Fibroblast of peridontal ligament (primary cell): ENCODE results near the gene NME9.

Experiments used
- DNase-seq: peaks from one replicate; pipeline ENCODE4 v3.0.0-alpha.2; 2010; ENCODE audit errors: extremely low read depth

The NME9 gene

DNA sequence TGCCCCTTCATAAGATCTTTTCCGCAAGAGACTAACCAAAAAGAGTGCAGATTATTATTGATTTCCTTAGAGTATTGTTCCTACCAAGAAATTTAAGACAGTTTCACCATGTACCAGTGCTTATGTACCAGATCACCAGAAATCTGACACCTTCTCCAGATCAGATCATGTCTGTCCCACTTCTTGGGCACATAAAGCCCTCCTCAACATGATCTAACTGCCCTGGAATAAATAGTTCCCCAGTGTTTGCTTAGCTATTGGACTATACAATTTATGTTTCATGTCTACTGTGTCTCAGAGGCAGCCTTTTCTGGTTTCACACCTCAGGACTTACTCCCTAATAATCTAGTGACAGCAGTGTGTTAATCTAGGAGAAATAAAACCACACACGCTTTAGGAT, 46.8 kb downstream of the NME9 start:
- no peak for DNase-seq

DNA sequence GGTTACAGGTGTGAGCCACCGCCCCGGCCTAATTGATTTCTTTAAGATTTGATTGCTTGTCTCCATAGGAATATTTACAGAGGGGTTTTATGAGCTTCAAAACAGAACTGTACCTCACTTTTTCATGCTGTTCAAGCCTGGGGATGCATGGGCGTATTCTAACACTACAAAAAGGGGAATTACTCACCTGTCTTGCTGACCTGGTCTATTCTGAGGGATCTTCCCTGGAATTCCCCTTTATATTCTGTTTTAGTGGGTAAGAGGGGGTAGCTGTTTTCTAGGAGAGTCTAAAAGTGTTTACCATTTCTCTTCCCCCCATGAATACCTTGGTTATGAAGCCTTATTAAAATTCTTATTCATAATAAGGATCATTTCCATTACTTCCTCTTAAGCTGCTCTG, 48.1 kb downstream of the NME9 start:
- DNase-seq, result no peak

DNA sequence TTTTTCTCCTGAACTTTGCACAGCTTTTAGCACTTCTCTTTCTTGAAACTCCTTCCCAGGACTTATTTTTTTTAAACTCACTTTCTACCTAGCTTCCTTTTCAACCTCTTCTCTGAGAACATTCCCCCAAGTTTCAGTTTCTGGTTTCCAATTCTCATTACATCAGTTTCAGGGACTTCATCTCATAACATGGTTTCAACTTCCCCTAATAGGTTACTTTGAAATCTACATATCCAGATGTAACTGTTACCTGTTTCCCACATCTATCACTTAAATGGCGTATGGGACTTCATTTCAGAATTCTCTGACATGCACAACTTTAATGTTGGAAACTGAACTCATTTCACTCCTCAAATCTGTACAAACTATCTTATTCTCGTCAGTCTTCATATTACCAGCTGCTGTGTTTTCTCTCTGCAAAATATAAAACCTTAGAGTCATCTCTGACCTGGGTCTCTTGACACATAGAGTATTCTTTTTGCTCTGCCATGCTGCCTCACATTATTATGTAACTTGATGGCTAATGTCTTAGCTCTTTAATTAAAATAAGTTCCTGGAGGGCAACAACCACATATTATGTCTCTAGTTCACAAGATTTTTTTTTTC, 58.4 kb downstream of the NME9 start:
- no peak for DNase-seq

DNA sequence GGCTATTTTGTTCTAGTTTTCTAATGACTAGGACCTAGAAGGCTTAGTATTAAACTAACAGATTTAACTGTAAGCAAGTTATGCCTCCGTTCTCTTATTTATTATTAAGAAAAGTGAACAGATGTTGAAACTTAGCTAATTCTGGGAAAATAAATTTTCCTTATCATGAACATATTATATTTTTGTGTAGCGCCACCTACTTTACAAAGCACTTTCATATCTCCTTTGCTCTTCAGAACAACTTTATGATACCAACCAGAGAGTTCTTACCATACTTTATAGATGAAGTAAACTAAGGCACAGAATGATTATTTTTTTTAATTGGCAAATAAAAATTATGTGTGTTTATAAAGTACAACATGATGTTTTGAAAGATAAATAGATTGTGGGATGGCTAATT, 59.4 kb downstream of the NME9 start:
- no peak for DNase-seq

DNA sequence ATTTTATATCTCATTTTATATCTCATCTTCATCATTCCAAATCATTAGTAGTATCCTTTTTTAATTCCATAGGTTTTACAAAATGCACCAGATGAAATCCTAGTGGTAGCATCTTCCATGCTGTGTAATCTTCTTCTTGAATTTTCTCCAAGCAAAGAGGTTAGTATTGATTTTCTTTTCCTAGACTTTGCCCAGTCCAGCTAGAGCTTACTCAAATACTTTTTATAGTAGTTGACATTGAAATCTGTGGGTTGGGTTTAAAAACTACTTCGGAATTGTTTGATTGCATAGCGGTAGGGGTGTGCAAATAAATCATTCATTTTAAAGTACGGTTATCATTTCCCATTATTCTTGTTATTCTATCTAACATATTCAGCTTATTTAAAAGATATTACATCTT, 62.6 kb downstream of the NME9 start:
- no peak for DNase-seq

DNA sequence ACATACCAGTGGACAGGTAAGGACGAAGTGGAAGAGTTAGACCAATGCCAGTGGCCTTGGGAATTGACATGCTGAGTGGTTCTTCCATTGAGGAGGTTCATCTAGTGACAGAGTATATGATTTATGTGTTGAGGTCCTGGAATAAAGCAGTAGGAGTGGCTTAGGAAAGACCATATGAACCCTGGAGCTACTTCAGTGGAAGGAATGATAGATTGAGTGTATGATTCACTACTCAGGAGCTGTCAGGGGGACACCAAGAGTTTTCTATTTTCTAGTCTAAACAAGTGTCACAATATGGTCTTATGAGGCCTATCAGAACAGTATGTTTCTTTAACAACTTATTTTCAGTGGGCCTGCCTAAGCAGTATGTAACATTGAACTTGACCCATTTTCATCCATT, 63.9 kb downstream of the NME9 start:
- no peak for DNase-seq

DNA sequence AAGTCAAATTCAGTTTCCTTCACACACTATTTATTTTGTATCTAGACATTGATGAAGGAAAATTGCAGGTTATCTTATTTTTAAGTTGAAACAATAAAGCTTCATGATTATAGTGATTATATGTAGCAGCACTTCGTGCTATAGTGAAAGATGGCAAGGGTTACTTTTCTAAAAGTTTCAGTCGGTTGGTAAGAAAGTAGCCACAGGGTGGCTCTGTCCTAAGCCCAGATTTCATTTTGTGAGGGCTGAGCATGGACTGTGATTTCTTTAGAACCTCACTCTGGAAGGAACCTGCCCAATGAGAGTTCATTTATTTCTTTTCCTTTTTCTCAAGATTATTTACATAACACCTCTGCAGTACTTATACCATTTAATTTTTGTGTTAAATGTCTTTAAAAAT, 66.5 kb downstream of the NME9 start:
- no peak for DNase-seq

DNA sequence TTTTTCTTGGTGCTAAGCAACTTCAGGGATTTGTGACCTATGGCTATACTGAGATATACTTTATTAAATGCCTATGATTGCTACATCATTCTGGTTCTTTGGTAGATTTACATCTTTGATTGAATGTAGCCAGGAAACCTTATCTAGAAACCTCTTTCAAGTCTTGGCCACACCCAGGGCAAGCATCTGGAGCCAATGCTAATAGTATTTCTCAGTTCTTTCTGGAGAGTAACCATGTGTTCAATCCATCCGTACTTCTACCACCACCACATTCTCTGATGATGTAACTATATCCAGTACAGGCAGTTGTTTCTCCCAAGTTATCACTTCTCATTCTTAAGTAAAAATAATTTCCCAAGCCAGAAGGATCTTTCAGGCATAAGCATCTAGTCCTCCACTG, 69.0 kb downstream of the NME9 start:
- DNase-seq, result no peak

DNA sequence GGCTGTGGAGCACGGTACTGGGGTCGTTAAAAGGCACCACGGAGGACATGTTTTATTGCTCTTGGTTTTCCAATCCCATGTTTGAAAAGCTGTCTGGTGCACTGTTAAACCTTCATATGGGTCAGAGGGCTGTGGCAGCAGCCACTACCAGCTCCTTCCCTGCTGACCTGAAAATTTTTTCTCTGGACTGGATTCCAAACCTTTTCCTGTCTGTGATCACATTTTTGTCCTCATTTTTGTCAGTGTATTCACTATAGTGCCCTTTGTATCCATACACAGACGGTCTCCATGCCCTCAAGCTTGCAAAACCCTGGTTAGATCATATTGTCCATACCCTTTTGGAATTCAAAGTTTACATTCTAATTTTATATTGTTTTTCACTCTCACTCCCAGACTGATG, 70.5 kb downstream of the NME9 start:
- DNase-seq, result no peak

DNA sequence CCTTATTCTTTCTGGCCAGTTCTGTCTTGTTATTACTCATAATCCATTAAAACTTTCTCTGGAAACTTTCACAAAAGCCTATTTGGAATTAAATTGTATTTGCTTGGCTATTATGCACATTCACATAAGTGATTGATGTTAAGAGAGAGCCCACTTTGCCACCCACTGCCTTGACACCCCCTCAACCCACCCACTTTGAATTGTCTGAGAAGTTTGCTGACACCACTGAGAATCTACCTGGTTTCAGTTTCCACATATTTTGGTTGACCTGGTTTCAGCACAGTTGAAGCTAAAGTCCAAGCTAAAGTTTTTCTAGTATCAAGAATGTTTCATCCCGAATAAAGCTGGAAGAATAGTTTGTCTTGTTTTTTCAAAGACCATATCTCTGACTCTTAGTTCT, 71.7 kb downstream of the NME9 start:
- no peak for DNase-seq

DNA sequence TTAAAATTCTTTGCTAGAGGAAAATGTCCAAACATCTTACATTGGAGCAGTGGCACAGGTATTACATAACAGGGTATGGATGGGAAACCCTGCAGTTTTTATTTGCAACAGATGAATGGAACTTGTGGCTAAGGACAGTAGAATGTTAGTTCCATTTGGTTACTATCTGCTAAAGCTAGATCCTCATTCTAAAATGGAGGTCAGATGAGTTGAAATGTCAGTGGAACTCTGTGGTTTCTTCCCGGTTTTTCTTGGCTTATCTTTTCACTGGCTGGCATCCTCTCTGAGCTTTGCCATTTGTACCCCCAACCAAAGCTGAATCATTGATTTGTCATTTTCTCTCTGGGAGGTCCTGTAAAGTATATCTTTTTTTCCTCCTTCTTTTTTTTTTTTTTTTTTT, 73.6 kb downstream of the NME9 start:
- DNase-seq, result no peak

DNA sequence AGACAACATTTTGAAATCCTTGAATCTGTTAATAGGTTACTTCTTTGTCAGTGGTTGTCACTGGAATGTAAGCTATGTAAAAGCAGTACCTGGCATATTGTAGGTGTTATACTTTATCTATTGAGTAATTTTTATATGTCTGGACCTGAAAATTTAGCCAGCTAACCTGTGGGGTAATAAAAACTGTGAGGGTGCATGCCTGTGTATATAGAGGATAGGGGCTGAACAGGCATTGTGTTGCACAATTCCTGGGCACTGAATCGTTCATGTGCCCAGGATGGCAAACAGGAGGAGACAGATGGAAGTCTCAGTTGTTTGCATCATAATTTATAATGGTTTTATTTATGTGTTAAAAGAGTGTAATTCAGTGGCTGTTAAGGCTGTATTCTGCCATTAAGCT, 75.4 kb downstream of the NME9 start:
- no peak for DNase-seq

DNA sequence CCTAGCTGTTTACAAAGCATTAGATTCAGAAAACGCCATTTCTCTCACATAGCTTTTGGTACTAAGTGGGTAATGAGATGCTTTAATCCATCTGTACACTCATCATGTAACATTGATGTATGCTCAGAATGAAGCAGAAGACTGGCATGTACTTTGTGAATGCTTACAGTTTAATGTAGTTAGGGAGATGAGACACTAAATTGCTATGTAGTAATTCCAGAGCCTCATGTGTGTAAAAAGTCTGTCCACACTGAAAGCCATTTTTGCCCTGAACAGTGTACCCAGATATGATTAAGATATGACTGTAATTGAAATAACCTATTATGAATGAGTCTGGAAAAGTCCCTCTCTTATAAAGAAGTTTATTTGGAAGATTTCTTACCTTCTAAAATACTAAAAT, 76.0 kb downstream of the NME9 start:
- DNase-seq, result no peak
